H9 (cell line): ENCODE results near the gene TUBG1. TPM values are rescaled to one million over a fixed set of nuclear protein-coding genes. Genes with fewer than 3 reads are reported as not detected.

Source experiments
- DNase-seq: peaks from one replicate; pipeline ENCODE4 v3.0.0-alpha.2; 2017
- H2AFZ ChIP-seq: one replicate; pipeline ENCODE4 v1.6.1; 2013; ENCODE audit warnings: mild to moderate bottlenecking, low read length, control low read depth, moderate library complexity
- H2AK5ac ChIP-seq: 2 replicates; pipeline ENCODE4 v1.6.1; 2013; ENCODE audit warnings: low read length, control low read depth, mixed read lengths; ENCODE audit not compliant: insufficient read length
- H2BK120ac ChIP-seq: one replicate; pipeline ENCODE4 v1.6.1; 2013; ENCODE audit warnings: low read depth, mild to moderate bottlenecking, low read length, control low read depth, inconsistent platforms; ENCODE audit not compliant: poor library complexity, severe bottlenecking
- H2BK12ac ChIP-seq: 2 replicates; pipeline ENCODE4 v1.6.1; 2013; ENCODE audit warnings: low read length, control low read depth, mixed read lengths, low read depth; ENCODE audit not compliant: insufficient read length
- H2BK15ac ChIP-seq: 2 replicates; pipeline ENCODE4 v1.6.1; 2013; ENCODE audit warnings: low read depth, low read length, control low read depth
- H2BK20ac ChIP-seq: one replicate; pipeline ENCODE4 v1.6.1; 2013; ENCODE audit warnings: low read depth, mild to moderate bottlenecking, low read length, control low read depth, inconsistent platforms; ENCODE audit not compliant: poor library complexity, severe bottlenecking
- H2BK5ac ChIP-seq: 2 replicates; pipeline ENCODE4 v1.6.1; 2013; ENCODE audit warnings: low read length, control low read depth, mixed read lengths; ENCODE audit not compliant: insufficient read length
- H3K14ac ChIP-seq: 2 replicates; pipeline ENCODE4 v1.6.1; 2013; ENCODE audit warnings: low read length, control low read depth; ENCODE audit not compliant: insufficient read depth
- H3K18ac ChIP-seq: 2 replicates; pipeline ENCODE4 v1.6.1; 2013; ENCODE audit warnings: low read depth, mild to moderate bottlenecking, mixed read lengths, low read length, control low read depth; ENCODE audit not compliant: insufficient read length
- H3K23ac ChIP-seq: 2 replicates; pipeline ENCODE4 v1.6.1; 2013; ENCODE audit warnings: low read length, control low read depth, mixed read lengths, low read depth; ENCODE audit not compliant: insufficient read length
- H3K23me2 ChIP-seq: 2 replicates; pipeline ENCODE4 v1.6.1; 2013; ENCODE audit warnings: low read depth, mild to moderate bottlenecking, mixed read lengths, low read length, control low read depth; ENCODE audit not compliant: insufficient read length, poor library complexity, severe bottlenecking
- H3K27ac ChIP-seq: 2 replicates; pipeline ENCODE4 v1.5.1; 2013; ENCODE audit warnings: low read length, control low read depth, mixed read lengths, low read depth; ENCODE audit not compliant: insufficient read length
- H3K27me3 ChIP-seq: 2 replicates; pipeline ENCODE4 v1.6.1; 2013; ENCODE audit warnings: low read length, control low read depth, inconsistent platforms; ENCODE audit not compliant: insufficient read depth
- H3K4ac ChIP-seq: 2 replicates; pipeline ENCODE4 v1.6.1; 2013; ENCODE audit warnings: low read depth, mild to moderate bottlenecking, control low read depth, inconsistent platforms, low read length, moderate library complexity
- H3K4me1 ChIP-seq: 2 replicates; pipeline ENCODE4 v1.6.1; 2013; ENCODE audit warnings: low read length, control low read depth, inconsistent platforms; ENCODE audit not compliant: insufficient read depth
- H3K4me2 ChIP-seq: 2 replicates; pipeline ENCODE4 v1.6.1; 2013; ENCODE audit warnings: low read length, control low read depth, mixed read lengths; ENCODE audit not compliant: insufficient read length, insufficient read depth
- H3K56ac ChIP-seq: 2 replicates; pipeline ENCODE4 v1.6.1; 2013; ENCODE audit warnings: low read depth, mild to moderate bottlenecking, mixed read lengths, low read length, control low read depth; ENCODE audit not compliant: insufficient read length
- H3K79me1 ChIP-seq: 2 replicates; pipeline ENCODE4 v1.6.1; 2013; ENCODE audit warnings: low read depth, mild to moderate bottlenecking, moderate library complexity, low read length, control low read depth, inconsistent platforms; ENCODE audit not compliant: insufficient read depth, poor library complexity, severe bottlenecking
- H3K79me2 ChIP-seq: 2 replicates; pipeline ENCODE4 v1.6.1; 2013; ENCODE audit warnings: low read length, control low read depth, inconsistent platforms; ENCODE audit not compliant: insufficient read depth
- H3K9ac ChIP-seq: 2 replicates; pipeline ENCODE4 v1.6.1; 2013; ENCODE audit warnings: low read length, control low read depth, mixed read lengths; ENCODE audit not compliant: insufficient read length; ENCODE audit errors: extremely low read depth
- H3K9me3 ChIP-seq: one replicate; pipeline ENCODE4 v1.6.1; 2013; ENCODE audit warnings: low read depth, low read length, inconsistent platforms; ENCODE audit not compliant: control insufficient read depth
- H3T11ph ChIP-seq: one replicate; pipeline ENCODE4 v1.6.1; 2013; ENCODE audit warnings: mild to moderate bottlenecking, low read length, control low read depth, inconsistent platforms
- H4K20me1 ChIP-seq: one replicate; pipeline ENCODE4 v1.6.1; 2013; ENCODE audit not compliant: control insufficient read depth, insufficient read length, insufficient read depth
- H4K5ac ChIP-seq: 2 replicates; pipeline ENCODE4 v1.6.1; 2013; ENCODE audit warnings: low read depth, mild to moderate bottlenecking, mixed read lengths, low read length, control low read depth; ENCODE audit not compliant: insufficient read length
- H4K8ac ChIP-seq: replicated peaks from 2 replicates; pipeline ENCODE4 v1.6.1; 2013; ENCODE audit warnings: low read length, control low read depth, mixed read lengths, low read depth; ENCODE audit not compliant: insufficient read length
- H4K91ac ChIP-seq: 2 replicates; pipeline ENCODE4 v1.6.1; 2013; ENCODE audit warnings: low read depth, mild to moderate bottlenecking, moderate library complexity, mixed read lengths, low read length, control low read depth; ENCODE audit not compliant: insufficient read length
- H3K27ac Mint-ChIP-seq, 3 experiments: 2 replicates in 2 of 3; 3 replicates in 1 of 3; pipeline ENCODE4 v1.8.0; 2020 to 2021; ENCODE audit warnings: mixed read lengths in 3 of 3, mild to moderate bottlenecking in 1 of 3, moderate library complexity in 1 of 3
- H3K27me3 Mint-ChIP-seq: 2 replicates; pipeline ENCODE4 v1.8.0; 2021; ENCODE audit warnings: low read depth, mild to moderate bottlenecking, moderate library complexity, mixed read lengths
- H3K36me3 Mint-ChIP-seq, 3 experiments: 2 replicates in 2 of 3; 3 replicates in 1 of 3; pipeline ENCODE4 v1.8.0; 2020 to 2021; ENCODE audit warnings: low read depth in 3 of 3, mixed read lengths in 3 of 3; ENCODE audit not compliant: insufficient read depth in 1 of 3
- H3K4me1 Mint-ChIP-seq, 2 experiments: 2 replicates each; pipeline ENCODE4 v1.8.0; 2020; ENCODE audit warnings: mixed read lengths in 2 of 2
- H3K4me3 Mint-ChIP-seq, 2 experiments: 2 replicates in 1 of 2; 3 replicates in 1 of 2; pipeline ENCODE4 v1.8.0; 2020 to 2021; ENCODE audit warnings: mild to moderate bottlenecking in 2 of 2, mixed read lengths in 2 of 2, moderate library complexity in 1 of 2
- H3K9me3 Mint-ChIP-seq, 2 experiments: 2 replicates in 1 of 2; 3 replicates in 1 of 2; pipeline ENCODE4 v1.8.0; 2020; ENCODE audit warnings: mild to moderate bottlenecking in 2 of 2, mixed read lengths in 2 of 2, moderate library complexity in 1 of 2
- WGBS: extraction: QIAGEN DNeasy Blood & Tissue Kit; methylation state at CpG from one replicate; pipeline ENCODE4 v1.1.7; 2013; ENCODE audit warnings: missing lambda C conversion rate, low lambda C conversion rate, mixed read lengths; ENCODE audit not compliant: insufficient read length; ENCODE audit errors: extremely low coverage; 5-methylcytosine and 5-hydroxymethylcytosine counted together
- total RNA-seq: library from RNA; stranded (reverse); gene quantifications from 2 replicates; pipeline ENCODE4 v1.2.1, GENCODE V29; 2021
- TF ChIP-seq, protein P1 (sequence below): fragments of 200-600 bp; sonication (generic); conservative IDR thresholded peaks from 3 replicates; pipeline ENCODE4 v1.8.0; 2021; ENCODE audit warnings: antibody characterized with exemption, mild to moderate bottlenecking

Gene TUBG1
- total RNA-seq, 1 experiment from 2014 or later, result 122 TPM

DNA sequence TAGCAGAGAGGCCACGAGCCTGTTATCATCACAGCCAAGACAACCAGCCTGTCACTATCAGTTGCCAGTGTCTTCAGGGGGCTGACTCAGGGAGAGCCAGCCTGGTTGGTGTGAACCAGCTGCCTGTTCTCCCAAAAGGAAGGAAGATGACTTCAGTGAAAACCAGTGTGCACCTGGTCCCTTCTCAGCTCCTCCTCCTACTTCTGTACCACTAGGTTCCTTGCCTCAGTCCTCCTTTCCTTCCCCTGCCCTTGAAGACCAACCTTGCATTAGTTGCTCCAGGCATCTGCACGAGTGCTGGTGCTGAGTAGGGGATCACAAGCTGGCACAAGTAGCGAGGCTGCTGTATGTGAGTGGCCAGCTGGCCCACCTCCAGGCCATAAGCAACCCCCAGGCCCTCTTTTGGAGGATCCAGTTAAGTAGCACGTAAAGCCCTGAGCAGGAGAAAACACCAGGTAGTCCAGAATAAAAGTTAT, 8.5 kb downstream of the TUBG1 start:
- no CpG with 5 or more reads among the region's 4 CpGs for WGBS
- Histone ChIP-seq H2AK5ac (no peak overlapping the region), H3K56ac (no peak overlapping the region), H3K4me2 (no peak overlapping the region), H2BK12ac (no peak overlapping the region), H3K79me2 (no peaks in the 10 kb centered on the region), H2BK120ac (no peak overlapping the region), H3K27ac (no peak overlapping the region), H3K23ac (no peak overlapping the region), H3K79me1 (no peaks in the 10 kb centered on the region), H3K9me3 (no peaks in the 10 kb centered on the region), H3K9ac (no peak overlapping the region), H3K4ac (no peak overlapping the region), H3K14ac (no peak overlapping the region), H2BK5ac (no peak overlapping the region), H3K4me1 (no peaks in the 10 kb centered on the region; the same call in 1 of the 2 replicates), H4K91ac (no peak overlapping the region), H2BK15ac (no peak overlapping the region), H4K20me1 (no peaks in the 10 kb centered on the region), H2BK20ac (no peak overlapping the region), H4K8ac (no peak overlapping the region), H2AFZ (no peak overlapping the region), H3K23me2 (no peaks in the 10 kb centered on the region), H3K27me3 (no peaks in the 10 kb centered on the region), H3T11ph (no peak overlapping the region), H4K5ac (no peak overlapping the region), H3K18ac (no peak overlapping the region)
- H3K36me3 Mint-ChIP-seq, result peaks cover 22 to 31% (median 30%) of the 10 kb centered on the region in 3 experiments
- peaks cover 2% of the 10 kb centered on the region; the same call in 1 of the 2 replicates for H3K27me3 Mint-ChIP-seq
- TF ChIP-seq, protein P1, sequence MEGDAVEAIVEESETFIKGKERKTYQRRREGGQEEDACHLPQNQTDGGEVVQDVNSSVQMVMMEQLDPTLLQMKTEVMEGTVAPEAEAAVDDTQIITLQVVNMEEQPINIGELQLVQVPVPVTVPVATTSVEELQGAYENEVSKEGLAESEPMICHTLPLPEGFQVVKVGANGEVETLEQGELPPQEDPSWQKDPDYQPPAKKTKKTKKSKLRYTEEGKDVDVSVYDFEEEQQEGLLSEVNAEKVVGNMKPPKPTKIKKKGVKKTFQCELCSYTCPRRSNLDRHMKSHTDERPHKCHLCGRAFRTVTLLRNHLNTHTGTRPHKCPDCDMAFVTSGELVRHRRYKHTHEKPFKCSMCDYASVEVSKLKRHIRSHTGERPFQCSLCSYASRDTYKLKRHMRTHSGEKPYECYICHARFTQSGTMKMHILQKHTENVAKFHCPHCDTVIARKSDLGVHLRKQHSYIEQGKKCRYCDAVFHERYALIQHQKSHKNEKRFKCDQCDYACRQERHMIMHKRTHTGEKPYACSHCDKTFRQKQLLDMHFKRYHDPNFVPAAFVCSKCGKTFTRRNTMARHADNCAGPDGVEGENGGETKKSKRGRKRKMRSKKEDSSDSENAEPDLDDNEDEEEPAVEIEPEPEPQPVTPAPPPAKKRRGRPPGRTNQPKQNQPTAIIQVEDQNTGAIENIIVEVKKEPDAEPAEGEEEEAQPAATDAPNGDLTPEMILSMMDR, result no peak
- no peak overlapping the region for H3K4me3 Mint-ChIP-seq
- peak overlapping the region in 1 of 3 experiments; percentile 91; a peak in 2 of 7 replicates for H3K27ac Mint-ChIP-seq
- peaks cover 12 to 15% of the 10 kb centered on the region in 2 experiments for H3K4me1 Mint-ChIP-seq
- H3K9me3 Mint-ChIP-seq, result no peaks in the 10 kb centered on the region
- DNase-seq, result no peak
